Karpas-422 (cell line): ENCODE data around the gene IGF2. TPM values are rescaled to one million over a fixed set of nuclear protein-coding genes. Genes with fewer than 3 reads are reported as not detected.

Experiments
- DNase-seq: peaks from one replicate; pipeline ENCODE4 v3.0.0-alpha.2; 2015
- H2AFZ ChIP-seq: fragments of 200-600 bp; sonication (generic); 2 replicates; pipeline ENCODE4 v1.6.1; 2014; ENCODE audit warnings: antibody characterized with exemption, low read length, mixed read lengths
- H3K27ac ChIP-seq: fragments of 200-600 bp; sonication (generic); 2 replicates; pipeline ENCODE4 v1.5.1; 2014; ENCODE audit warnings: mild to moderate bottlenecking, low read length, moderate library complexity
- H3K27me3 ChIP-seq: fragments of 200-600 bp; sonication (generic); 2 replicates; pipeline ENCODE4 v1.6.1; 2014; ENCODE audit warnings: low read length, mixed read lengths
- H3K36me3 ChIP-seq: fragments of 200-600 bp; sonication (generic); 2 replicates; pipeline ENCODE4 v1.6.1; 2014; ENCODE audit warnings: low read length, mixed read lengths; ENCODE audit not compliant: insufficient read depth
- H3K4me1 ChIP-seq: fragments of 200-600 bp; sonication (generic); 2 replicates; pipeline ENCODE4 v1.6.1; 2014; ENCODE audit warnings: mild to moderate bottlenecking, low read length, mixed read lengths
- H3K4me2 ChIP-seq: fragments of 200-600 bp; sonication (generic); 2 replicates; pipeline ENCODE4 v1.6.1; 2014; ENCODE audit warnings: low read length, low read depth, mild to moderate bottlenecking; ENCODE audit not compliant: poor library complexity, severe bottlenecking
- H3K4me3 ChIP-seq: fragments of 200-600 bp; sonication (generic); 2 replicates; pipeline ENCODE4 v1.5.1; 2014; ENCODE audit warnings: mild to moderate bottlenecking, antibody characterized with exemption, low read length, mixed read lengths
- H3K79me2 ChIP-seq: fragments of 200-600 bp; sonication (generic); 2 replicates; pipeline ENCODE4 v1.6.1; 2014; ENCODE audit warnings: mild to moderate bottlenecking, low read length, mixed read lengths
- H3K9ac ChIP-seq: fragments of 200-600 bp; sonication (generic); 2 replicates; pipeline ENCODE4 v1.6.0; 2014; ENCODE audit warnings: low read length
- H3K9me2 ChIP-seq: fragments of 200-600 bp; sonication (generic), shearing (Covaris generic); replicated peaks from 2 replicates; pipeline ENCODE4 v1.6.0; 2014; ENCODE audit warnings: mild to moderate bottlenecking, low read length, moderate library complexity; ENCODE audit not compliant: insufficient read depth
- H3K9me3 ChIP-seq: fragments of 300-700, 200-600 bp; sonication (generic); 2 replicates; pipeline ENCODE4 v1.6.1; 2014; ENCODE audit warnings: low read length, mixed read lengths
- H4K20me1 ChIP-seq: fragments of 200-600 bp; sonication (generic); 2 replicates; pipeline ENCODE4 v1.6.1; 2014; ENCODE audit warnings: mild to moderate bottlenecking, antibody characterized with exemption, low read length, low read depth; ENCODE audit not compliant: insufficient read depth
- total RNA-seq: library from RNA; depleted of rRNA; stranded (reverse); fragments of >200 nt; shearing (Covaris generic); gene quantifications from 2 replicates; pipeline ENCODE4 v1.2.3, GENCODE V29; 2014; ENCODE audit warnings: low replicate concordance

IGF2 gene
- total RNA-seq, 1 experiment from 2014 or later, result not detected

- Histone ChIP-seq H4K20me1 (no peaks in the 10 kb centered on the region), H3K4me1 (no peaks in the 10 kb centered on the region), H3K27ac (no peak overlapping the region), H3K4me2 (no peak overlapping the region), H3K9me3 (no peaks in the 10 kb centered on the region), H2AFZ (no peak overlapping the region), H3K9ac (no peak overlapping the region), H3K4me3 (no peak overlapping the region), H3K36me3 (no peaks in the 10 kb centered on the region), H3K79me2 (no peaks in the 10 kb centered on the region), H3K27me3 (no peaks in the 10 kb centered on the region), H3K9me2 (no peaks in the 10 kb centered on the region)
- no peak for DNase-seq
Observed at GRCh38 chr11:2135018-2135569, 4.1 kb downstream of the IGF2 start.

GRCh38 chr11:2134022-2135010 is 4.9 kb downstream of the IGF2 start:
- no peaks in the 10 kb centered on the region for H4K20me1 ChIP-seq
- no peak for DNase-seq
- no peak overlapping the region for H3K4me3 ChIP-seq

GRCh38 chr11:2133241-2134021 is 5.8 kb downstream of the IGF2 start:
- Histone ChIP-seq H3K27ac (no peak overlapping the region), H4K20me1 (no peaks in the 10 kb centered on the region), H3K9me3 (no peaks in the 10 kb centered on the region), H3K4me3 (no peak overlapping the region), H3K27me3 (no peaks in the 10 kb centered on the region), H3K9me2 (no peaks in the 10 kb centered on the region), H3K4me1 (no peaks in the 10 kb centered on the region), H3K9ac (no peak overlapping the region), H3K4me2 (no peak overlapping the region), H3K79me2 (no peaks in the 10 kb centered on the region), H2AFZ (no peak overlapping the region), H3K36me3 (no peaks in the 10 kb centered on the region)
- no peak for DNase-seq

More at GRCh38 chr11:2134022-2135010, 4.9 kb downstream of the IGF2 start:
- Histone ChIP-seq H3K36me3 (no peaks in the 10 kb centered on the region), H3K4me1 (no peaks in the 10 kb centered on the region), H3K9ac (no peak overlapping the region), H3K4me2 (no peak overlapping the region), H3K27me3 (no peaks in the 10 kb centered on the region), H3K79me2 (no peaks in the 10 kb centered on the region), H3K9me2 (no peaks in the 10 kb centered on the region), H3K27ac (no peak overlapping the region), H3K9me3 (no peaks in the 10 kb centered on the region), H2AFZ (no peak overlapping the region)

- Histone ChIP-seq H3K27ac (no peak overlapping the region), H3K4me1 (no peaks in the 10 kb centered on the region), H3K9me3 (no peaks in the 10 kb centered on the region), H3K4me3 (no peak overlapping the region), H3K9ac (no peak overlapping the region), H3K36me3 (no peaks in the 10 kb centered on the region), H2AFZ (no peak overlapping the region), H4K20me1 (no peaks in the 10 kb centered on the region), H3K9me2 (no peaks in the 10 kb centered on the region), H3K27me3 (no peaks in the 10 kb centered on the region), H3K4me2 (no peak overlapping the region), H3K79me2 (no peaks in the 10 kb centered on the region)
- no peak for DNase-seq
Observed at GRCh38 chr11:2132874-2133240, 6.3 kb downstream of the IGF2 start.

- Histone ChIP-seq H4K20me1 (no peaks in the 10 kb centered on the region), H3K9me3 (no peaks in the 10 kb centered on the region), H3K79me2 (no peaks in the 10 kb centered on the region), H2AFZ (no peak overlapping the region), H3K9ac (no peak overlapping the region), H3K4me2 (no peak overlapping the region), H3K4me1 (no peaks in the 10 kb centered on the region), H3K27me3 (no peaks in the 10 kb centered on the region), H3K36me3 (no peaks in the 10 kb centered on the region), H3K27ac (no peak overlapping the region), H3K4me3 (no peak overlapping the region), H3K9me2 (no peaks in the 10 kb centered on the region)
- DNase-seq, result no peak
Observed at GRCh38 chr11:2132246-2132645, 6.9 kb downstream of the IGF2 start.

GRCh38 chr11:2131371-2132236 is 7.6 kb downstream of the IGF2 start:
- Histone ChIP-seq H3K79me2 (no peaks in the 10 kb centered on the region), H3K4me3 (no peak overlapping the region), H3K27ac (no peak overlapping the region), H3K9me2 (no peaks in the 10 kb centered on the region), H2AFZ (no peak overlapping the region), H3K27me3 (no peaks in the 10 kb centered on the region), H3K4me2 (no peak overlapping the region), H3K9me3 (no peaks in the 10 kb centered on the region), H4K20me1 (no peaks in the 10 kb centered on the region), H3K4me1 (no peaks in the 10 kb centered on the region), H3K36me3 (no peaks in the 10 kb centered on the region), H3K9ac (no peak overlapping the region)
- no peak for DNase-seq

GRCh38 chr11:2130881-2131352 is 8.3 kb downstream of the IGF2 start:
- Histone ChIP-seq H3K36me3 (no peaks in the 10 kb centered on the region), H3K9me3 (no peaks in the 10 kb centered on the region), H3K4me2 (no peak overlapping the region), H2AFZ (no peak overlapping the region), H3K9me2 (no peaks in the 10 kb centered on the region), H3K27ac (no peak overlapping the region), H3K9ac (no peak overlapping the region), H3K27me3 (no peaks in the 10 kb centered on the region), H3K79me2 (no peaks in the 10 kb centered on the region), H3K4me3 (no peak overlapping the region), H4K20me1 (no peaks in the 10 kb centered on the region), H3K4me1 (no peaks in the 10 kb centered on the region)
- DNase-seq, result no peak
